ENCODE data around the gene CSTF1. TPM values are rescaled to one million over a fixed set of nuclear protein-coding genes. Genes with fewer than 3 reads are reported as not detected.

Gene CSTF1
- total and polyA plus RNA-seq, 4 donors, result 11.9 to 20.2 (median 16.0) TPM

DNA sequence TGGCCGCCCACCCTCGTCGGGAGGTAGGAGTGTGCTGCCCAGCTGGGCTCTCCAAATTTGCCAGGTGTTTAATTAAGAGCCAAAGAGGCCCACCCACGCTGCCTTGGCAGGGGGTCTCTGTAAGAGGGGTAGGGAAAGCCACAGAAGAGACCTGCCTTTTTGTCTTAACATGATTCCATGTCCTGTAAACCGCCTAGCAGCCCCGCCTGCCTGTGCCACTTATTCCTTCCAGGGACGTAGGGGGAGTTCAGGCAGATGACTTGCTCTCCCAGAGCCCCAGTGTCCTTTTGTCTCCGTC, 31.6 kb upstream of the CSTF1 start:
- Histone ChIP-seq H3K36me3 (ENCODE audit: control insufficient read depth in 4 of 4, insufficient read depth in 3 of 4, low read depth in 1 of 4, low read length in 3 of 4) (peaks cover under 1 to 9% (median 3%) of the 10 kb centered on the region in 4 donors), H3K9ac (ENCODE audit: low read depth in 1 of 2, low read length in 2 of 2) (no peak overlapping the region), H3K4me3 (ENCODE audit: low read depth in 1 of 3, low read length in 3 of 3) (no peak overlapping the region), H3K27ac (ENCODE audit: low read depth in 1 of 2, low read length in 2 of 2) (no peak overlapping the region), H3K9me3 (ENCODE audit: control insufficient read depth in 4 of 4, low read length in 3 of 4) (no peaks in the 10 kb centered on the region), H3K4me1 (ENCODE audit: control insufficient read depth in 4 of 4, insufficient read depth in 4 of 4, low read length in 3 of 4) (peaks cover 8 to 18% (median 11%) of the 10 kb centered on the region in 4 donors), H3K27me3 (ENCODE audit: control insufficient read depth in 4 of 4, insufficient read depth in 4 of 4, low read length in 3 of 4) (no peaks in the 10 kb centered on the region)
- DNase-seq (ENCODE audit: low spot score), result peak; percentile 59
- 94% methylated on average over 8 of the region's 8 CpGs for WGBS
- no peak for TF ChIP-seq MAX (IDR thresholded peaks at IDR 0.05)
- no peak for TF ChIP-seq GABPA (IDR thresholded peaks at IDR 0.05 in 1 of 2, conservative IDR thresholded peaks at IDR 0.05 in 1 of 2)

GRCh38 chr20:56361900-56362299, 30.5 kb upstream of the CSTF1 start:
- no peak overlapping the region for H3K9ac ChIP-seq (ENCODE audit: low read depth in 1 of 2, low read length in 2 of 2)
- no peaks in the 10 kb centered on the region for H3K9me3 ChIP-seq (ENCODE audit: control insufficient read depth in 4 of 4, low read length in 3 of 4)
- H3K4me3 ChIP-seq (ENCODE audit: low read depth in 1 of 3, low read length in 3 of 3), result no peak overlapping the region
- H3K27ac ChIP-seq (ENCODE audit: low read depth in 1 of 2, low read length in 2 of 2), result no peak overlapping the region
- no peak for DNase-seq (ENCODE audit: low spot score)
- no peaks in the 10 kb centered on the region for H3K27me3 ChIP-seq (ENCODE audit: control insufficient read depth in 4 of 4, insufficient read depth in 4 of 4, low read length in 3 of 4)
- H3K4me1 ChIP-seq (ENCODE audit: control insufficient read depth in 4 of 4, insufficient read depth in 4 of 4, low read length in 3 of 4), result peaks cover 8 to 18% (median 11%) of the 10 kb centered on the region in 4 donors
- H3K36me3 ChIP-seq (ENCODE audit: control insufficient read depth in 4 of 4, insufficient read depth in 3 of 4, low read depth in 1 of 4, low read length in 3 of 4), result peaks cover 3 to 16% (median 11%) of the 10 kb centered on the region in 4 donors
- 95% methylated on average over 8 of the region's 8 CpGs for WGBS
- TF ChIP-seq MAX (IDR thresholded peaks at IDR 0.05) (no peak), SP1 (IDR thresholded peaks at IDR 0.05) (no peak), FOXA2 (IDR thresholded peaks at IDR 0.05) (no peak), JUND (IDR thresholded peaks at IDR 0.05) (no peak), FOXA1 (IDR thresholded peaks at IDR 0.05) (no peak), ATF3 (IDR thresholded peaks at IDR 0.05) (no peak), RAD21 (IDR thresholded peaks at IDR 0.05) (no peak), YY1 (IDR thresholded peaks at IDR 0.05) (no peak), HNF4A (conservative IDR thresholded peaks at IDR 0.05) (no peak), NR2F2 (IDR thresholded peaks at IDR 0.05) (no peak), CTCF (IDR thresholded peaks at IDR 0.05; ENCODE audit: low read depth, low read length, missing input control) (no peak), EGR1 (IDR thresholded peaks at IDR 0.05; ENCODE audit: low read depth in 2 of 2) (no peak), ZBTB33 (IDR thresholded peaks at IDR 0.05) (no peak), TAF1 (conservative IDR thresholded peaks at IDR 0.05) (no peak), HNF4G (IDR thresholded peaks at IDR 0.05) (no peak), GABPA (IDR thresholded peaks at IDR 0.05 in 1 of 2, conservative IDR thresholded peaks at IDR 0.05 in 1 of 2) (no peak), RXRA (IDR thresholded peaks at IDR 0.05) (no peak)
- TF ChIP-seq, protein P1, sequence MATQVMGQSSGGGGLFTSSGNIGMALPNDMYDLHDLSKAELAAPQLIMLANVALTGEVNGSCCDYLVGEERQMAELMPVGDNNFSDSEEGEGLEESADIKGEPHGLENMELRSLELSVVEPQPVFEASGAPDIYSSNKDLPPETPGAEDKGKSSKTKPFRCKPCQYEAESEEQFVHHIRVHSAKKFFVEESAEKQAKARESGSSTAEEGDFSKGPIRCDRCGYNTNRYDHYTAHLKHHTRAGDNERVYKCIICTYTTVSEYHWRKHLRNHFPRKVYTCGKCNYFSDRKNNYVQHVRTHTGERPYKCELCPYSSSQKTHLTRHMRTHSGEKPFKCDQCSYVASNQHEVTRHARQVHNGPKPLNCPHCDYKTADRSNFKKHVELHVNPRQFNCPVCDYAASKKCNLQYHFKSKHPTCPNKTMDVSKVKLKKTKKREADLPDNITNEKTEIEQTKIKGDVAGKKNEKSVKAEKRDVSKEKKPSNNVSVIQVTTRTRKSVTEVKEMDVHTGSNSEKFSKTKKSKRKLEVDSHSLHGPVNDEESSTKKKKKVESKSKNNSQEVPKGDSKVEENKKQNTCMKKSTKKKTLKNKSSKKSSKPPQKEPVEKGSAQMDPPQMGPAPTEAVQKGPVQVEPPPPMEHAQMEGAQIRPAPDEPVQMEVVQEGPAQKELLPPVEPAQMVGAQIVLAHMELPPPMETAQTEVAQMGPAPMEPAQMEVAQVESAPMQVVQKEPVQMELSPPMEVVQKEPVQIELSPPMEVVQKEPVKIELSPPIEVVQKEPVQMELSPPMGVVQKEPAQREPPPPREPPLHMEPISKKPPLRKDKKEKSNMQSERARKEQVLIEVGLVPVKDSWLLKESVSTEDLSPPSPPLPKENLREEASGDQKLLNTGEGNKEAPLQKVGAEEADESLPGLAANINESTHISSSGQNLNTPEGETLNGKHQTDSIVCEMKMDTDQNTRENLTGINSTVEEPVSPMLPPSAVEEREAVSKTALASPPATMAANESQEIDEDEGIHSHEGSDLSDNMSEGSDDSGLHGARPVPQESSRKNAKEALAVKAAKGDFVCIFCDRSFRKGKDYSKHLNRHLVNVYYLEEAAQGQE (IDR thresholded peaks at IDR 0.05), result no peak

All from liver (tissue), 9 donors.